SKM-1 treated with dmso at 0.1 percent for 144 hours (cell line): ENCODE results near the gene SLC17A5.
A peak's percentile ranks its signal among the peaks of the same experiment; 100 is the strongest.
"Not testable (repeated sequence)": the region's sequence is repeated elsewhere in the genome, so short reads cannot be mapped to it uniquely, and the experiment has no call there.

ENCODE experiments used
- DNase-seq: peaks from one replicate; lab custom pipeline; 2025; ENCODE audit not compliant: unreplicated experiment; lab: John Stamatoyannopoulos, UW

Gene SLC17A5

GRCh38 chr6:73653571-73654424, at the start of gene SLC17A5:
TSS of gene SLC17A5 (minus strand) at chr6:73653992. CDS start at chr6:73653886, 106 bp downstream.
- DNase-seq = peak; percentile 98

- no peak for DNase-seq
These were observed 49.7 kb upstream of the SLC17A5 start for GRCh38 chr6:73703466-73703865.

- no peak for DNase-seq
These were observed 48.7 kb upstream of the SLC17A5 start for GRCh38 chr6:73702444-73702843.

- DNase-seq = no peak
These were observed 46.1 kb upstream of the SLC17A5 start for GRCh38 chr6:73699676-73700459.

GRCh38 chr6:73696966-73697655, 43.3 kb upstream of the SLC17A5 start:
- DNase-seq = no peak

GRCh38 chr6:73695619-73696421, 42.0 kb upstream of the SLC17A5 start, which contains the start of gene CD109:
TSS of gene CD109 (plus strand) at chr6:73696203. CDS start at chr6:73696216, 13 bp downstream.
- no peak for DNase-seq

- DNase-seq = no peak
These were observed 41.1 kb upstream of the SLC17A5 start for GRCh38 chr6:73694711-73695411.

GRCh38 chr6:73691512-73691911, 37.7 kb upstream of the SLC17A5 start:
- no peak for DNase-seq

- DNase-seq = no peak
These were observed 36.3 kb upstream of the SLC17A5 start for GRCh38 chr6:73690056-73690455.

- DNase-seq = no peak
These were observed 34.6 kb upstream of the SLC17A5 start for GRCh38 chr6:73688351-73688750.

- DNase-seq = not testable (repeated sequence)
These were observed 29.8 kb upstream of the SLC17A5 start for GRCh38 chr6:73683574-73683973.

GRCh38 chr6:73680289-73680918, 26.6 kb upstream of the SLC17A5 start:
- no peak for DNase-seq

GRCh38 chr6:73679846-73680245, 26.1 kb upstream of the SLC17A5 start:
- not testable (repeated sequence) for DNase-seq

- DNase-seq = no peak
These were observed 25.2 kb upstream of the SLC17A5 start for GRCh38 chr6:73679009-73679408.

- DNase-seq = peak; percentile 53
These were observed 21.8 kb upstream of the SLC17A5 start for GRCh38 chr6:73675466-73676098.

GRCh38 chr6:73671911-73672685, 18.3 kb upstream of the SLC17A5 start:
- peak; percentile 20 for DNase-seq

- DNase-seq = no peak
These were observed 15.2 kb upstream of the SLC17A5 start for GRCh38 chr6:73669005-73669404.

GRCh38 chr6:73667798-73668197, 14.0 kb upstream of the SLC17A5 start:
- DNase-seq = no peak
